ENCODE results near the gene AAMP. TPM values are rescaled to one million over a fixed set of nuclear protein-coding genes. Genes with fewer than 3 reads are reported as not detected.

AAMP gene
- total and polyA plus RNA-seq, 9 donors: 71.1 to 144 (median 106) TPM

GRCh38 chr2:218217360-218218267 is 52.3 kb downstream of the AAMP start:
- peak overlapping the region; percentile 53 to 90 for H3K27ac ChIP-seq
- peaks cover 14% of the 10 kb centered on the region for H3K4me1 ChIP-seq (ENCODE audit: insufficient read depth)
- TF ChIP-seq, protein P1, sequence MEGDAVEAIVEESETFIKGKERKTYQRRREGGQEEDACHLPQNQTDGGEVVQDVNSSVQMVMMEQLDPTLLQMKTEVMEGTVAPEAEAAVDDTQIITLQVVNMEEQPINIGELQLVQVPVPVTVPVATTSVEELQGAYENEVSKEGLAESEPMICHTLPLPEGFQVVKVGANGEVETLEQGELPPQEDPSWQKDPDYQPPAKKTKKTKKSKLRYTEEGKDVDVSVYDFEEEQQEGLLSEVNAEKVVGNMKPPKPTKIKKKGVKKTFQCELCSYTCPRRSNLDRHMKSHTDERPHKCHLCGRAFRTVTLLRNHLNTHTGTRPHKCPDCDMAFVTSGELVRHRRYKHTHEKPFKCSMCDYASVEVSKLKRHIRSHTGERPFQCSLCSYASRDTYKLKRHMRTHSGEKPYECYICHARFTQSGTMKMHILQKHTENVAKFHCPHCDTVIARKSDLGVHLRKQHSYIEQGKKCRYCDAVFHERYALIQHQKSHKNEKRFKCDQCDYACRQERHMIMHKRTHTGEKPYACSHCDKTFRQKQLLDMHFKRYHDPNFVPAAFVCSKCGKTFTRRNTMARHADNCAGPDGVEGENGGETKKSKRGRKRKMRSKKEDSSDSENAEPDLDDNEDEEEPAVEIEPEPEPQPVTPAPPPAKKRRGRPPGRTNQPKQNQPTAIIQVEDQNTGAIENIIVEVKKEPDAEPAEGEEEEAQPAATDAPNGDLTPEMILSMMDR (IDR thresholded peaks at IDR 0.05): no peak
- TF ChIP-seq POLR2A (IDR thresholded peaks at IDR 0.05) (no peak), EP300 (IDR thresholded peaks at IDR 0.05) (no peak)
- H3K27me3 ChIP-seq: no peaks in the 10 kb centered on the region
- H3K36me3 ChIP-seq: no peaks in the 10 kb centered on the region
- H3K4me3 ChIP-seq: peak overlapping the region; percentile 81
- peak; percentile 51 to 71 (median 60) for DNase-seq
- no peaks in the 10 kb centered on the region for H3K9me3 ChIP-seq
- 0 to 1% (median 1%) methylated on average over 46 of the region's 47 CpGs for WGBS, 3 donors
- intact Hi-C loops (cut with DNase I): loop anchor here in 2 of 4 donors (5.0 kb wide), 2 partner anchors 45 to 50 kb away; partner anchors contain the start of gene GPBAR1 (in 1 of the 2)

- TF ChIP-seq POLR2A (IDR thresholded peaks at IDR 0.05) (peak; percentile 93), EP300 (IDR thresholded peaks at IDR 0.05) (no peak)
- TF ChIP-seq, protein P1 (IDR thresholded peaks at IDR 0.05): peak; percentile 34 to 77 (median 65)
- intact Hi-C loops (cut with DNase I): loop anchor here in 2 of 4 donors (5.0 kb wide), 2 partner anchors 45 to 50 kb away; partner anchors contain the start of gene GPBAR1 (in 1 of the 2)
- WGBS, 3 donors: 0 to 1% (median 0%) methylated on average over 41 to 60 of the region's 60 CpGs
- Histone ChIP-seq H3K27ac (peak within 1 kb of the TSS; percentile 72 to 90), H3K4me1 (ENCODE audit: insufficient read depth) (peaks cover 8% of the 10 kb centered on the region), H3K27me3 (no peaks in the 10 kb centered on the region), H3K9me3 (no peaks in the 10 kb centered on the region), H3K36me3 (no peaks in the 10 kb centered on the region), H3K4me3 (peak within 1 kb of the TSS; percentile 81)
- DNase-seq: peak; percentile 92 to 97 (median 93)
Observed at GRCh38 chr2:218216674-218217359, 53.1 kb downstream of the AAMP start, which contains the start of gene ARPC2. ARPC2 (plus strand) TSS chr2:218217189; CDS start chr2:218217471, 282 bp downstream.

- H3K4me1 ChIP-seq (ENCODE audit: insufficient read depth): peaks cover 8% of the 10 kb centered on the region
- intact Hi-C loops (cut with DNase I): loop anchor here in 2 of 4 donors (5.0 kb wide), 2 partner anchors 46 to 51 kb away; partner anchors contain the start of gene GPBAR1 (in 1 of the 2)
- DNase-seq: peak; percentile 40 to 69 (median 52)
- peak overlapping the region; percentile 72 to 90 for H3K27ac ChIP-seq
- no peaks in the 10 kb centered on the region for H3K9me3 ChIP-seq
- 9 to 15% (median 13%) methylated on average over 9 of the region's 9 CpGs for WGBS, 3 donors
- H3K27me3 ChIP-seq: no peaks in the 10 kb centered on the region
- TF ChIP-seq, protein P1 (IDR thresholded peaks at IDR 0.05): no peak
- TF ChIP-seq POLR2A (IDR thresholded peaks at IDR 0.05) (no peak), EP300 (IDR thresholded peaks at IDR 0.05) (no peak)
- no peaks in the 10 kb centered on the region for H3K36me3 ChIP-seq
- H3K4me3 ChIP-seq: peak overlapping the region; percentile 81
Observed at GRCh38 chr2:218216336-218216673, 53.6 kb downstream of the AAMP start.

Small RNAs within 50 kb of the gene (microRNA-seq; reads per million reads assigned to microRNA genes)
- gene MIR6513: 3.0 to 4.4 (median 3.8) reads per million in 3 donors

Other genes starting within 250 kb of the AAMP start
- gene RUFY4, start 200.9 kb downstream of the AAMP start, total RNA-seq: under 1 TPM in 3 of 7 donors, not detected in 4; 0.11 to 0.97 (median 0.62) TPM
- gene RUFY4, start 200.9 kb downstream of the AAMP start, polyA plus RNA-seq: under 1 TPM; 0.10 to 0.57 TPM
- under 1 TPM in 5 of 7 donors, not detected in 2; 0.12 to 0.35 (median 0.33) TPM for gene CXCR2, start 144.1 kb downstream of the AAMP start, total RNA-seq
- 1 to 10 TPM in 1 of 2 donors, under 1 TPM in 1; 0.08 to 3.0 TPM for gene CXCR2, start 144.1 kb downstream of the AAMP start, polyA plus RNA-seq
- gene CXCR1, start 103.2 kb downstream of the AAMP start, total RNA-seq: under 1 TPM in 4 of 7 donors, not detected in 3; 0.10 to 0.43 (median 0.32) TPM
- 1 to 10 TPM in 1 of 2 donors, under 1 TPM in 1; 0.04 to 1.4 TPM for gene CXCR1, start 103.2 kb downstream of the AAMP start, polyA plus RNA-seq
- 100 to 1,000 TPM; 135 to 229 (median 166) TPM for gene ARPC2, start 52.9 kb downstream of the AAMP start, total RNA-seq
- gene ARPC2, start 52.9 kb downstream of the AAMP start, polyA plus RNA-seq: 100 to 1,000 TPM; 170 to 357 TPM
- gene GPBAR1, start 9.1 kb downstream of the AAMP start, total RNA-seq: 1 to 10 TPM in 5 of 7 donors, under 1 TPM in 2; 0.38 to 3.8 (median 2.1) TPM
- gene GPBAR1, start 9.1 kb downstream of the AAMP start, polyA plus RNA-seq: 1 to 10 TPM in 1 of 2 donors, under 1 TPM in 1; 0.28 to 2.8 TPM
- gene PNKD, start 382 bp upstream of the AAMP start, total RNA-seq: 10 to 100 TPM; 37.3 to 59.6 (median 48.1) TPM
- 10 to 100 TPM; 23.3 to 74.5 TPM for gene PNKD, start 382 bp upstream of the AAMP start, polyA plus RNA-seq
- 100 to 1,000 TPM in 6 of 7 donors, 10 to 100 TPM in 1; 80.6 to 137 (median 114) TPM for gene TMBIM1, start 22.4 kb upstream of the AAMP start, total RNA-seq
- gene TMBIM1, start 22.4 kb upstream of the AAMP start, polyA plus RNA-seq: 100 to 1,000 TPM; 106 to 259 TPM
- 1 to 10 TPM in 5 of 7 donors, not detected in 2; 1.2 to 9.4 (median 1.4) TPM for gene CATIP, start 86.7 kb upstream of the AAMP start, total RNA-seq
- under 1 TPM in 1 of 2 donors, not detected in 1; 0.12 TPM for gene CATIP, start 86.7 kb upstream of the AAMP start, polyA plus RNA-seq
- gene SLC11A1, start 112.1 kb upstream of the AAMP start, total RNA-seq: 10 to 100 TPM in 3 of 7 donors, 1 to 10 TPM in 4; 1.0 to 28.9 (median 8.7) TPM
- 1 to 10 TPM in 1 of 2 donors, under 1 TPM in 1; 0.83 to 3.0 TPM for gene SLC11A1, start 112.1 kb upstream of the AAMP start, polyA plus RNA-seq
- gene CTDSP1, start 129.7 kb upstream of the AAMP start, total RNA-seq: 100 to 1,000 TPM in 5 of 7 donors, 10 to 100 TPM in 2; 68.8 to 211 (median 159) TPM
- gene CTDSP1, start 129.7 kb upstream of the AAMP start, polyA plus RNA-seq: 100 to 1,000 TPM in 1 of 2 donors, 10 to 100 TPM in 1; 38.6 to 135 TPM
- 1 to 10 TPM in 1 of 7 donors, under 1 TPM in 1, not detected in 5; 0.38 to 1.3 TPM for gene VIL1, start 149.0 kb upstream of the AAMP start, total RNA-seq
- under 1 TPM in 1 of 2 donors, not detected in 1; 0.05 TPM for gene VIL1, start 149.0 kb upstream of the AAMP start, polyA plus RNA-seq